ENCODE measurements around the gene MTA2. TPM values are rescaled to one million over a fixed set of nuclear protein-coding genes. Genes with fewer than 3 reads are reported as not detected.

The MTA2 gene
- total RNA-seq, 1 donor: 110 TPM

- peak within 1 kb of the TSS; percentile 93 for H3K4me3 ChIP-seq (ENCODE audit: low read depth, low read length)
- TF ChIP-seq CTCF (IDR thresholded peaks at IDR 0.05; ENCODE audit: insufficient read depth, low read length): no peak
- peak; percentile 50 for DNase-seq (ENCODE audit: low read depth)
Observed at GRCh38 chr11:62546244-62546928, 55.3 kb downstream of the MTA2 start, which contains the start of gene AHNAK. TSS of gene AHNAK (minus strand) at chr11:62546806. CDS start at chr11:62536098, 10,708 bp downstream.

GRCh38 chr11:62545437-62546243, 56.0 kb downstream of the MTA2 start:
- peak; percentile 11 for TF ChIP-seq CTCF (IDR thresholded peaks at IDR 0.05; ENCODE audit: insufficient read depth, low read length)
- DNase-seq (ENCODE audit: low read depth): peak; percentile 95
- peak overlapping the region; percentile 93 for H3K4me3 ChIP-seq (ENCODE audit: low read depth, low read length)

DNA sequence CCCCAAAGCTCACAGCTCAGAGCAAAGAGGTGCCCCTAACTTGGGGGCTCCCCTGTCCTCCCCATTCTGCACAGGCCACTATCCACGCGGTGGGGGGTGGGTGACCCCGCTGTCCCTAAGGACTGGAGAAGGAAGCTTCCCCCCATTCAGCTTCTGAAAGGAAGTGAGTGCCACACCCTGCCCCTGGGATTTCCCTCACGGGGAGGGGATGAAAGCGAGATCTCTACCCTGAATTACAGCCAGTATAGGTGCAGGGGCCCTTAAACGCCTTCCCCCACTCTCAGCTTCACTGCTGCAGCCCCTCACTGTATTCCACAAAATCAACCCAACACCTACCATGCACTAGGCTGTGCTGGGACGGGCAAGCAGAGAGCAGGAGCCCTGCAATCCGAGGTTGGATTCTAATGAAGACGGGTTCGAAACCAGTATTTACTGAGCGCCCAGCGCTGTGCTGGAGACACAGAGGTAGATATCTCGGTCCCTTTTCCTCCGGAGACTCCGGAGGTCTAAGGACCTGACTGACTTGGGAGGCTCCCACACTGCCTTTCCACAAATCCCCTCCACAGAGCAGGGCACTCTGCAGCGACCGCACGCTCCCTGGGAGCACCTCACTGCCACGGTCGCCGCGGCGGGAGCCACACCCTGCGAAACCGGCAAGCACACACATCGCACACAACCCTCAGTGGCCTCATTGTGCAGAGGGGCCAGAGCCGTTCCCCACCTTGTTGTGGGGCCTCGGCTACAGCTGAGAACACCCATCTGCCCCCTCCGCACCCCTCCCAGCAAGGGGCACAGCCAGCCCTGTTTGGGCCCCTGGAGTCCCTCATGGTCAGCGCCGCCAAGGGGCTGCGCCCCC, 56.9 kb downstream of the MTA2 start:
- peak overlapping the region; percentile 93 for H3K4me3 ChIP-seq (ENCODE audit: low read depth, low read length)
- DNase-seq (ENCODE audit: low read depth): peak; percentile 22
- no peak for TF ChIP-seq CTCF (IDR thresholded peaks at IDR 0.05; ENCODE audit: insufficient read depth, low read length)

- H3K4me3 ChIP-seq (ENCODE audit: low read depth, low read length): peak overlapping the region; percentile 93
- no peak for TF ChIP-seq CTCF (IDR thresholded peaks at IDR 0.05; ENCODE audit: insufficient read depth, low read length)
- peak; percentile 15 for DNase-seq (ENCODE audit: low read depth)
Observed at GRCh38 chr11:62543680-62544444, 57.8 kb downstream of the MTA2 start.

Small RNA genes within 50 kb of the gene (small RNA-seq; reads per million reads assigned to genes)
- gene AP001458.1: not detected
- gene EEF1G: not detected
- gene MIR6747: not detected

Other genes starting within 250 kb of the MTA2 start
- gene SCGB1A1, start 182.8 kb downstream of the MTA2 start, total RNA-seq (ENCODE audit: low replicate concordance): not detected in 2 replicates
- gene AHNAK, start 55.1 kb downstream of the MTA2 start, total RNA-seq (ENCODE audit: low replicate concordance): 737 and 1,851 TPM in 2 replicates
- gene EEF1G, start 28.0 kb downstream of the MTA2 start, total RNA-seq (ENCODE audit: low replicate concordance): 1,443 and 1,493 TPM in 2 replicates
- gene TUT1, start 10.3 kb downstream of the MTA2 start, total RNA-seq (ENCODE audit: low replicate concordance): 4.5 and 9.4 TPM in 2 replicates
- gene EML3, start 10.9 kb upstream of the MTA2 start, total RNA-seq (ENCODE audit: low replicate concordance): 22.3 and 61.7 TPM in 2 replicates
- gene ROM1, start 11.4 kb upstream of the MTA2 start, total RNA-seq (ENCODE audit: low replicate concordance): 4.6 and 26.4 TPM in 2 replicates
- 14.1 and 18.7 TPM in 2 replicates for gene B3GAT3, start 20.1 kb upstream of the MTA2 start, total RNA-seq (ENCODE audit: low replicate concordance)
- gene GANAB, start 44.7 kb upstream of the MTA2 start, total RNA-seq (ENCODE audit: low replicate concordance): 203 and 208 TPM in 2 replicates
- gene INTS5, start 51.4 kb upstream of the MTA2 start, total RNA-seq (ENCODE audit: low replicate concordance): 20.9 and 21.8 TPM in 2 replicates
- gene C11orf98, start 63.3 kb upstream of the MTA2 start, total RNA-seq (ENCODE audit: low replicate concordance): 14.2 and 48.2 TPM in 2 replicates
- gene CSKMT, start 63.4 kb upstream of the MTA2 start, total RNA-seq (ENCODE audit: low replicate concordance): 9.8 and 10.8 TPM in 2 replicates
- 6.8 and 31.3 TPM in 2 replicates for gene UQCC3, start 69.8 kb upstream of the MTA2 start, total RNA-seq (ENCODE audit: low replicate concordance)
- 4.2 and 4.5 TPM in 2 replicates for gene LBHD1, start 70.4 kb upstream of the MTA2 start, total RNA-seq (ENCODE audit: low replicate concordance)
- gene UBXN1, start 77.2 kb upstream of the MTA2 start, total RNA-seq (ENCODE audit: low replicate concordance): 70.7 and 840 TPM in 2 replicates
- 39.0 and 62.0 TPM in 2 replicates for gene LRRN4CL, start 87.7 kb upstream of the MTA2 start, total RNA-seq (ENCODE audit: low replicate concordance)
- 34.4 and 43.5 TPM in 2 replicates for gene BSCL2, start 105.6 kb upstream of the MTA2 start, total RNA-seq (ENCODE audit: low replicate concordance)
- gene GNG3, start 105.8 kb upstream of the MTA2 start, total RNA-seq (ENCODE audit: low replicate concordance): not detected in 2 replicates
- 10.4 and 16.7 TPM in 2 replicates for gene HNRNPUL2, start 125.6 kb upstream of the MTA2 start, total RNA-seq (ENCODE audit: low replicate concordance)
- 20.3 and 40.1 TPM in 2 replicates for gene TTC9C, start 126.6 kb upstream of the MTA2 start, total RNA-seq (ENCODE audit: low replicate concordance)
- gene ZBTB3, start 152.3 kb upstream of the MTA2 start, total RNA-seq (ENCODE audit: low replicate concordance): 4.2 and 13.4 TPM in 2 replicates
- 17.0 and 76.5 TPM in 2 replicates for gene POLR2G, start 159.7 kb upstream of the MTA2 start, total RNA-seq (ENCODE audit: low replicate concordance)
- 15.6 and 42.9 TPM in 2 replicates for gene TAF6L, start 169.5 kb upstream of the MTA2 start, total RNA-seq (ENCODE audit: low replicate concordance)
- gene TMEM179B, start 185.5 kb upstream of the MTA2 start, total RNA-seq (ENCODE audit: low replicate concordance): 39.4 and 54.7 TPM in 2 replicates
- 4.5 and 14.7 TPM in 2 replicates for gene TMEM223, start 190.1 kb upstream of the MTA2 start, total RNA-seq (ENCODE audit: low replicate concordance)
- gene NXF1, start 203.6 kb upstream of the MTA2 start, total RNA-seq (ENCODE audit: low replicate concordance): 27.8 and 77.6 TPM in 2 replicates
- 20.4 and 42.8 TPM in 2 replicates for gene STX5, start 230.2 kb upstream of the MTA2 start, total RNA-seq (ENCODE audit: low replicate concordance)
- gene TEX54, start 231.0 kb upstream of the MTA2 start, total RNA-seq (ENCODE audit: low replicate concordance): 0.54 TPM in 1 of 2 replicates, not detected in the other
- 29.5 and 29.8 TPM in 2 replicates for gene WDR74, start 237.7 kb upstream of the MTA2 start, total RNA-seq (ENCODE audit: low replicate concordance)

Data from fibroblast of the aortic adventitia (primary cell).